ENCODE data around the gene ADGRE1.

Gene ADGRE1

GRCh38 chr19:6876748-6877147 is 10.6 kb upstream of the ADGRE1 start:
- DNase-seq (ENCODE audit: low read depth) = no peak
- no peak for TF ChIP-seq CTCF (conservative IDR thresholded peaks at IDR 0.05; ENCODE audit: low read depth, low read length)
- no peak overlapping the region for H3K4me3 ChIP-seq (ENCODE audit: low read depth, low read length)

GRCh38 chr19:6877766-6878165 is 9.6 kb upstream of the ADGRE1 start:
- DNase-seq (ENCODE audit: low read depth) = no peak
- no peak for TF ChIP-seq CTCF (conservative IDR thresholded peaks at IDR 0.05; ENCODE audit: low read depth, low read length)
- H3K4me3 ChIP-seq (ENCODE audit: low read depth, low read length) = no peak overlapping the region

GRCh38 chr19:6886277-6886897 is 992 bp upstream of the ADGRE1 start:
- TF ChIP-seq CTCF (conservative IDR thresholded peaks at IDR 0.05; ENCODE audit: low read depth, low read length) = no peak
- no peak overlapping the region for H3K4me3 ChIP-seq (ENCODE audit: low read depth, low read length)
- DNase-seq (ENCODE audit: low read depth) = no peak

- no peak for TF ChIP-seq CTCF (conservative IDR thresholded peaks at IDR 0.05; ENCODE audit: low read depth, low read length)
- no peak overlapping the region for H3K4me3 ChIP-seq (ENCODE audit: low read depth, low read length)
- no peak for DNase-seq (ENCODE audit: low read depth)
Measured at GRCh38 chr19:6888967-6889366, 1.6 kb downstream of the ADGRE1 start.

GRCh38 chr19:6890401-6890913 is 3.1 kb downstream of the ADGRE1 start:
- TF ChIP-seq CTCF (conservative IDR thresholded peaks at IDR 0.05; ENCODE audit: low read depth, low read length) = no peak
- DNase-seq (ENCODE audit: low read depth) = no peak
- H3K4me3 ChIP-seq (ENCODE audit: low read depth, low read length) = no peak overlapping the region

GRCh38 chr19:6890938-6891337 is 3.6 kb downstream of the ADGRE1 start:
- TF ChIP-seq CTCF (conservative IDR thresholded peaks at IDR 0.05; ENCODE audit: low read depth, low read length) = no peak
- H3K4me3 ChIP-seq (ENCODE audit: low read depth, low read length) = no peak overlapping the region
- no peak for DNase-seq (ENCODE audit: low read depth)

GRCh38 chr19:6891761-6892385 is 4.5 kb downstream of the ADGRE1 start:
- H3K4me3 ChIP-seq (ENCODE audit: low read depth, low read length) = no peak overlapping the region
- TF ChIP-seq CTCF (conservative IDR thresholded peaks at IDR 0.05; ENCODE audit: low read depth, low read length) = no peak
- DNase-seq (ENCODE audit: low read depth) = no peak

All from choroid plexus epithelial cell (primary cell).